Lower leg skin (tissue), 3 donors: ENCODE data around the gene ADCY6.

Experiments
- POLR2A ChIP-seq, 2 donors: fragments of 450-650 bp; IDR thresholded peaks; one replicate each; pipeline ENCODE4 v1.6.1; 2016 to 2017; ENCODE audit warnings: antibody characterized with exemption in 2 of 2, mild to moderate bottlenecking in 1 of 2, moderate library complexity in 1 of 2
- TF ChIP-seq, protein P1 (sequence below), 3 donors: fragments of 450-650 bp; IDR thresholded peaks; one replicate each; pipeline ENCODE4 v1.5.1; 2016; ENCODE audit warnings: antibody characterized with exemption in 3 of 3, mild to moderate bottlenecking in 3 of 3, moderate library complexity in 2 of 3

- TF ChIP-seq, protein P1, sequence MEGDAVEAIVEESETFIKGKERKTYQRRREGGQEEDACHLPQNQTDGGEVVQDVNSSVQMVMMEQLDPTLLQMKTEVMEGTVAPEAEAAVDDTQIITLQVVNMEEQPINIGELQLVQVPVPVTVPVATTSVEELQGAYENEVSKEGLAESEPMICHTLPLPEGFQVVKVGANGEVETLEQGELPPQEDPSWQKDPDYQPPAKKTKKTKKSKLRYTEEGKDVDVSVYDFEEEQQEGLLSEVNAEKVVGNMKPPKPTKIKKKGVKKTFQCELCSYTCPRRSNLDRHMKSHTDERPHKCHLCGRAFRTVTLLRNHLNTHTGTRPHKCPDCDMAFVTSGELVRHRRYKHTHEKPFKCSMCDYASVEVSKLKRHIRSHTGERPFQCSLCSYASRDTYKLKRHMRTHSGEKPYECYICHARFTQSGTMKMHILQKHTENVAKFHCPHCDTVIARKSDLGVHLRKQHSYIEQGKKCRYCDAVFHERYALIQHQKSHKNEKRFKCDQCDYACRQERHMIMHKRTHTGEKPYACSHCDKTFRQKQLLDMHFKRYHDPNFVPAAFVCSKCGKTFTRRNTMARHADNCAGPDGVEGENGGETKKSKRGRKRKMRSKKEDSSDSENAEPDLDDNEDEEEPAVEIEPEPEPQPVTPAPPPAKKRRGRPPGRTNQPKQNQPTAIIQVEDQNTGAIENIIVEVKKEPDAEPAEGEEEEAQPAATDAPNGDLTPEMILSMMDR (IDR thresholded peaks at IDR 0.05) = no peak
- no peak for TF ChIP-seq POLR2A (IDR thresholded peaks at IDR 0.05)
Observed at GRCh38 chr12:48827513-48828096, 38.7 kb upstream of the ADCY6 start.
